Prostate gland (tissue), 2 donors: ENCODE results near the gene CD248.

Experiments
- CTCF ChIP-seq, 4 experiments: fragments of 200-600 bp in 2 of 4; fragments of 450-650 bp in 2 of 4; sonication (generic) in 2 of 4; IDR thresholded peaks; 1 replicate in 3 of 4; 2 replicates in 1 of 4; pipeline ENCODE4 v1.5.1; 2016 to 2019; ENCODE audit warnings: antibody characterized with exemption in 4 of 4, mild to moderate bottlenecking in 2 of 4, moderate library complexity in 2 of 4
- POLR2AphosphoS5 ChIP-seq: sonication (generic); formaldehyde crosslinking; IDR thresholded peaks from one replicate; pipeline ENCODE4 v1.6.1; 2017; ENCODE audit warnings: antibody characterized with exemption

GRCh38 chr11:66282468-66283455, 34.1 kb downstream of the CD248 start:
- TF ChIP-seq CTCF (IDR thresholded peaks at IDR 0.05) (peak; percentile 96 to 99 (median 98)), POLR2AphosphoS5 (peak; percentile 80)
